Measurements from ENCODE around the gene ATXN1.

ATXN1 gene

GRCh38 chr6:16694781-16695578 lies 66.3 kb downstream of the ATXN1 start:
- no peak for DNase-seq

DNA sequence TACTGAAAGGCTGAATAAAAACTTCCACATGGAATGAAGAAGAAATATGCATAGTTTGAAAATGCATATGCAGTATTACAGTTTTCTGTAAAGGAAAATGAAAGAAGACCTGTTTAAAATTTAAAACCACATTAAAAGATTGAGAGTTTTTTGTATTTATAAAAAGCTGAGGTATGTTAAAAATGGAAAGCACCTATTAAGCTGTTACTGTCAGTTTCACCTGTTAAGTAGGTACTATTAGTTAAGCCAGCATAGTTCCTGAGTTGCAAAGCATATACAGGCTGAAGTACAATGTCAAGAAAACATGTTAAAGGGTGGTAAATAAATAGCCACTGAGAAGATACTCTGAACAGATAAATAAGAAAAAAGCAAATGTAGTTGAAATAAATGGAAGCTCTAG lies 69.9 kb downstream of the ATXN1 start:
- DNase-seq: no peak

DNA sequence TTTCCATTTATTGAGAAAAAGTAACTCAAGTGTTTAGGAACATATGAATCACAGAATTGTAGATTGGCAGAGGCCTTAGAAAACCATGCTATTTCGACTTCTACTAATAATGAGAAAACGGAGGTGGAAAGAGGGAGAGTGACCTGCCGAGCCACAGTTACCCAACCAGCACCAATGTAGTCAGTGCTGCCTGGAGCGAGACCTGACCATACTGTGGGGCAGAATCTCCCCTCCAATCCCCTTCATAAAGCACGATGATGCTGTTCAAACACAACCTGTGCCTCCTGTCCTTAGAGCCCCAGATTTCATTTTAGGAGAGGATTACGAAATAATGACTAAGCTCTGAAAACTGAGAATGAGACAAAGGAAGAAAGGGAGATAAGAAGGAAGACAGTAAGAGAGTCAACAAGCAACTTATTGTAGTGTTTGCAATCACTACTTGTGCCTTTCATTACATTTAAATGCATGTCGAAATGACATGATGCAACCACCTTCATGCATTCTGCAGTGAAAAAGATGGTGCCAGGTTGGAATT lies 70.6 kb downstream of the ATXN1 start:
- DNase-seq: no peak

- DNase-seq: no peak
Measured at GRCh38 chr6:16689788-16690607, 71.3 kb downstream of the ATXN1 start.

GRCh38 chr6:16688984-16689636 lies 72.2 kb downstream of the ATXN1 start:
- DNase-seq: no peak

- no peak for DNase-seq
Measured at GRCh38 chr6:16688436-16688835, 72.8 kb downstream of the ATXN1 start.

DNA sequence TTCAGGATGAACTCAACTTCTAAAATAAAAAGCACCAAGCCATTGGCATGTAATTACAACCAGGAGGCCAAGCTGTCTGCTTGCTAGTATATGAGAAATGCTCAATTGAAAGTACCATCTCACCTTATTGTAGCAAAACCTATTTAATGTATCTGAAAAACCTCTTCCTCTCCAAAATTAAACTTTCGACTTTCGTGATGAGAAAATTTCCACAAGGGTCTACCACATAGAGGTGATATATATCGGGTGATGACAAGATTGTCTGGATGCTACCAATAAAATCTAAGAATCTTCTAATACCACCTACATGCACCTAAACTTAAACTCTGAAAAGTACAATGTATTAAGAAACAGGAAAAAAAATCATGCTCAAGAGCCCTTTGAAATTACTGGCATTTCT lies 74.2 kb downstream of the ATXN1 start:
- DNase-seq: no peak

GRCh38 chr6:16684896-16685554 lies 76.2 kb downstream of the ATXN1 start:
- peak; percentile 76 for DNase-seq

GRCh38 chr6:16684195-16684689 lies 77.0 kb downstream of the ATXN1 start:
- DNase-seq: no peak

- no peak for DNase-seq
Measured at GRCh38 chr6:16683641-16684194, 77.5 kb downstream of the ATXN1 start.

- no peak for DNase-seq
Measured at GRCh38 chr6:16681260-16681873, 79.9 kb downstream of the ATXN1 start.

- no peak for DNase-seq
Measured at GRCh38 chr6:16679050-16679449, 82.2 kb downstream of the ATXN1 start.

- DNase-seq: no peak
Measured at GRCh38 chr6:16677458-16677857, 83.8 kb downstream of the ATXN1 start.

DNA sequence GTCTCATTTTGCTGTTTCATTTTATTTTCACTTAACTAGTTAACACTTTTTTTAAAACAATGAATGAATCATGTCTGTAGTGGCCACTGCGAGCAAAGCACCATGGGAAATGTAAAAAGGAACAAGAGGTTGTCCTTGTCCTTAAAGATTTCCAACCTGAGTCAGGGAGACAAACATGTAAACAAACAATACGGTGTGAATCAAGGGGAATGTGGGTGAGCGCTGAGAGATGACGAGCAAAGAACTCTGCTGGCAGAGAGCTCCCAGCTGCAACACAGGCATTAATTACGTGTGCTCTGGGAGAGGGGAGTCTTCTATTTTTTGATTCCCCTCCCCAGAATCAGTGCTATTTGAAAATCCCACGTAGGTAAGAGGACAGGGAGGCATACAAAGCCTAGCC lies 84.3 kb downstream of the ATXN1 start:
- no peak for DNase-seq

- no peak for DNase-seq
Measured at GRCh38 chr6:16676376-16676775, 84.9 kb downstream of the ATXN1 start.

GRCh38 chr6:16674801-16675392 lies 86.4 kb downstream of the ATXN1 start:
- DNase-seq: no peak

DNA sequence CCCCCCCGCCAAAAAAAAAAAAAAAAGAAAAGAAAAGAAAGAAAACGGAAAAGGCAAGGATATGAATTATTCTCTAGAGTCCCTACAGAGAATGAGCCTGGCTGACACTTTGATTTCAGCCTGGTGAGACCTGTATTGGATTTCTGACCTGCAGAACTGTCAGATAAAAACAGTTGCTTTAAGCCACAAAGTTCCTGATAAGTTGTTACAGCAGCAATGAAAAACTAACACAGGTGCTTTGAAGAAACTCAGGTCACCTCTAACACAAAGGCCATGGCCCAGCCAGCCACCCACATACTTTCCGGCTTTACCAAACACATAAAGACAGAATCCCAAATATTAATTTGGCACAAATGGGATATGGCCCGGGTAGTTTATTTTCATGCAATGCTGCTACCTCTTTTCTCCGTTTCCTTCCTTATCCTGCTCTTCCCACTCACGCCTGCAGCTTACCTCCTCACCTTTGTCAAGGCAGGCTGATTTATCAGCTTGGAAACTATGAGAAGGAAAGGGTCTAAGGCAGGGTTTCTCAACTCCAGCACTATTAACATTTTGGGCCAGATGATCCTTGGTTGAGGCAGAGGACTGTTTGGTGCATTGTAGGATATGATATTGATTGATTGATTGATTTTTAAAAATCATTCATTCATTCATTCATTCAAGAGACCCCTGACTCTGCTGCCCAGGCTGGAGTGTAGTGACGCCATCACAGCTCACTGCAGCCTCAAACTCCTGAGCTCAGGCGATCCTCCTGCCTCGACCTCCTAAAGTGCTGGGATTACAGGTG lies 88.1 kb downstream of the ATXN1 start:
- no peak for DNase-seq

DNA sequence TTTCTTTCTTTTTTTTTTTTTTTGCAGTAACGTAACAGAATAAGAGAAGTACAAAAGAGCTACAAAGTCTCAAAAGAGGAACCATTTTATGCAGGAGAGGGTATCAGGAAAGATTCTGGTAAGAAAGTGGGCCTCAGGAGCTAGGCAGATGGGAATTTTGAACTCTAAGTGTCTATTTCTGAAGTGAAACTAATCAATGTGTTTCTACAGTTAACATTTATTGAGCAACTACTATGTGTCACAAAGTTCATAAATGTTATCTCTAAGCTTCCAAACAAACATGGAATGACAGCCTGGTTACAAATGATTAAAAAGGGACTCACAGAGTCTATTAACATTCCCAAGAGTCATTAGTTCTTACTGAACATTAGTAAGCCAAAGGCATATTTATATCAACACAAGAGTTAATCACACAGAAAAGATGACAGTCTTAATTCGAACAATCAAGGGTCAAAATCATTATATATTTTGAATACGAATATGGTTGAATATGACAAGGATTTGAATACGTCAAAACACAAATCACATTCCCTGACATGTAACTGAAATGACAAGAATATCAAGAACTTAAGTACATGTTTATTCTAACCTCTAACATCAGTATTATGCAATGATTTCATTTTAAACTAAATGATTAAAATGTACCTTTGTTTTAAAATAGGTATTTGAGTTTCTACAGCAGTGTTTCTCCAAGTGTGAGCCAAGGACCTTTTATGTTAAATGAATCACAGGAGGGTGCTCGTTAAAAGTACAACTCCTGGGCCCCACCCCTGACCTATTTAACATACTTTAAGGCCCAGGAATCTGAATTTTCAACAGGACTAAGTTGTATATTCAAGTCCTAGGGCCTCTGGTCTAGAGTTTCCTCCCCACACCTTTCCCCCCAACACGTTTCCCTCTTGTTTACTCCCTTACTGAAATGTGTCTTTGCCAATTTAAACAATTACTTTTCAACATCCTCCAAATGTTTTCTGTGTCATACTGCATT lies 89.7 kb downstream of the ATXN1 start:
- no peak for DNase-seq

DNA sequence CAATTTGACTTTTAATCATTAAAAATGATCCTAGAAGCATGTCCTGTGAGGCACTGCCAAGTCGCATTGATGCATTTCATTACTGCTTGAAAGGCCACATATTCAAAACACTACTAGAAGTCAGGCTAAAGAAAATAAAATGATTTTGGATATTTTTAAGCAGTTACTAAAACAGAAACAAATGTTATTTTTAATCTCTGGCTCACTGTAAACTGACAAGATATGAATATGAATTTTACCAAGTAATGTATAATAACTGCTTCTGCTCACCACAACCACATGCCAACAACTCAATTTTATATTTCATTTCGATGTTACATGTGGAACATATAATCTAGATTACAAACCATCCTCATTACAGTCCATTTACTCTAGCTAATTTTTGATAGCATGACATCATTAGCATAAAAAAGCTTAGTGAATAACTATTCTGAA lies 90.6 kb downstream of the ATXN1 start:
- no peak for DNase-seq

Measured in activated CD4-positive, CD25-positive, alpha-beta regulatory T cell treated with anti-CD3 and anti-CD28 coated beads, Interleukin-2, amount 50 U/mL, for 72 hours (primary cell).